Measurements from ENCODE around the gene SSH3.

The SSH3 gene

DNA sequence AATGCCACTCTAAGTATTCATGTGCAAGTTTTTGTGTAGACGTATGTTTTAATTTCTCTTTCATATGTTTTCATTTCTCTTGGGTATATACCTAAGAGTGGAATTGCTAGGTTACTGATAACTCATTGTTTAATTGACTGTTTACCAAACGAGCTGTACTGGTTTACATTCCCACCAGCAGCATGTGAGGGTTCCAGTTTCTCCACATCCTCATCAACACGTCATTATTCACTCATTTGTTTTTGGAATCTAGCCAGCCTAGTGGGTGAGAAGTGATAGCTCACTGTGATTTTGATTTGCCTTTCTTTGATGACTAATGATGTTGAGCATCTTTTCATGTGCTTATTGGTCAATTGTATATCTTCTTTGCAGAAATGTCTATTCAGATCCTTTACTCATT, 10.2 kb upstream of the SSH3 start:
- DNase-seq (ENCODE audit: low read depth): no peak

DNA sequence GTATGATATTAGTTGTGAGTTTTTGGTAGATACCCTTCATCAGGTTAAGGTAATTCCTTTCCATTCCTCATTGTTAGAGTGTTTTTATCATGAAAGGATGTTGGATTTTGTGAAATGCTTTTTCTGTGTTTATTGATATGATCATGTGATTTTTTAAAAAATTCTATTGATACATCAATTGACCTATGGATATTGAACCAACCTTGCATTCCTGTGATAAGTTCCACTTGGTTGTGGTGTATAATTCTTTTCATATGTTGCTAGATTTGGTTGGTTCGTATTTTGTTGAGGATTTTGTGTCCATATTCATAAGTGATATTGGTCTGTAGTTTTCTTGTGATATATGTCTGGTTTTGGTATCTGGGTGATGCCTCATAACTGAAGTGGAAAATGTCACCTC, 7.5 kb upstream of the SSH3 start:
- no peak for DNase-seq (ENCODE audit: low read depth)

DNA sequence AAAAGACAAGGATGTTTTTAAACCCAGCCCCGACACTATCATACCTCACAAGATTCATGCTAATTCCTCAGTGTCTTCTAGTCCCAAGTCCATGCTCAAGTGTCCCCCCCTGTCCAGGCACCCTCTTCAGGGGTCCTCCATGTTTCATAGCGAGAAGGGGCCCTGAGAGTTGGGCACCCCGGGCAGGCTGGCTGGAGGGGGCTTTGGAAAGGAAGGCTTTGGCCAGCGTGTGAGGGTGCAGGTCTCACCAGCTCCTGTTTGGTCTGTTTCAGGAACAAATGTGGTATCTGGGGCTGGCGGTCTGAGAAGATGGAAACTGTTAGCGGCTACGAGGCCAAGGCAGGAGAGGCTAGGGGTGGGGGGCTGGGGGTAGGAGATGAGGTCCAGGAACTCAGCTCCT, 4.5 kb upstream of the SSH3 start:
- DNase-seq (ENCODE audit: low read depth): no peak

DNA sequence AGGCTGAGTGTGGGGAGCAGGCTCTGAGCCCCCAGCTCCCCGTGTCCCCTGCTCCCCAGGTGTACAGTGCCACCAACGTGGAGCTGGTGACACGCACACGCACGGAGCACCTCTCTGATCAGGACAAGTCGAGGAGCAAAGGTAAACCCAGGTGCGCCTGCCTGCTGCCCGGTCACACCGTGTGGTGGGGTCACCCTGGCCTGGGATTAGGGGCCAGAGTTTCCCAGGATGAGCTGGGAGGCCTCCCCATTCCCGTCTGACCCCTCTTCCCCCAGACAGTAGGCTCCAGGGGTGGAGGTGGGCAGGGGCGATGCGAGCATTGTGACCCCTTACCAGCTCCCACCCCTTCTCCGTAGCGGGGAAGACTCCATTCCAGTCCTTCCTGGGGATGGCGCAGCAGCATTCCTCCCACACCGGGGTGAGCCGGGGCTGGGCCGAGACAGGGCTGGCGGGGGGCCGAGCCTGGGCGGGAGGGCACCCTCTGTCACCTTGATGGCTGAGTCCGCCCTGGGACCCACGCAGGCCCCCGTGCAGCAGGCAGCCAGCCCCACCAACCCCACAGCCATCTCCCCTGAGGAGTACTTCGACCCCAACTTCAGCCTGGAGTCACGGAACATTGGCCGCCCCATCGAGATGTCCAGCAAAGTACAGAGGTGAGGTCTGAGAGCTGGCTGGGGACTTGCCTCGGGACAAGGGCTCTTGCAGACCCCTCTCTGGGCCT, 3.7 kb upstream of the SSH3 start:
- no peak for DNase-seq (ENCODE audit: low read depth)

DNA sequence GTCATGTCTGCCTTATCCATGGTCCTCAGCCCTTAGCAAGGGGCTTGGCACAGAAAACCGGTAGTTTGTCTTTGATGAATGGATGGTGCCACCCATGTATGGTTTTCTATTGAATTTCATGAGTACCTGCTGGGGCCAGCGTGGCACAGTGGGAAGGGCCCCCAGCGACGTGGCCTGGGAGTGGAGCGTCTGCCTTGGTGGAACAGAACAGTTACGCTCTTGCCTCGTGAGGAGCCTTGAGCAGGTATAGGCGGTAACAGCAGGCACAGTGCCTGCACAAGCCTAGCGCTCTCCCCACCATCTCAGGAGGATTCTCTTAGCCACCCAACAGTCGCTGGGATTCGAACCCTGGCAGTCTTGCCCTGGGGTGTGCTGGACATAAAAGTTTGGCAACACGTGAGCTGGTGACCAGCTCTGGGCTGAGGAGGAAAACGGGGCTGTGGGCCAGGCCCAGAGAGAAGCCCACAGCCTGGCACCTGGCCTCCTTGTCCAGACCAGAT, 3.0 kb upstream of the SSH3 start:
- no peak for DNase-seq (ENCODE audit: low read depth)

DNA sequence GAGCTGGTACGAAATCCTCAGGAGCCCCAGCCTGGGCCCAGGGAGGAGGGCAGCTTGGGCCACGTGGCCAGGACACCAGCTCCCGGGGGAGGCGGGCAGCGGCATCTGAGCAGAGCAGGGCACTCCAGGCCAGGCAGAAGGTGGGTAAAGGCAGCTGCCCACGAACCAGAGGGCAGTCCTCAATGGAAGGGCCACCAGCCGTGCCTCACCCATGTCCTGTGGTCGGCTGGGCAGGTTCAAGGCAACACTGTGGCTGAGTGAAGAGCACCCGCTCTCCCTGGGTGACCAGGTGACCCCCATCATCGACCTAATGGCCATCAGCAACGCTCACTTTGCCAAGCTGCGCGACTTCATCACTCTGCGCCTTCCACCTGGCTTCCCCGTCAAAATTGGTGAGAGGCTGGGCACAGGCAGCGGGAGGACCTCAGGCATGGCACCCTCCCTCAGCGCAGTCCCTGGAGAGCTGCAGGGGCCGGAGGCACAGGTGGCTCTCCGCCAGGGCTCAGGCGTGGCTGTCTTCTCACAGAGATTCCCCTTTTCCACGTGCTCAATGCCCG, 2.5 kb upstream of the SSH3 start:
- DNase-seq (ENCODE audit: low read depth): no peak

DNA sequence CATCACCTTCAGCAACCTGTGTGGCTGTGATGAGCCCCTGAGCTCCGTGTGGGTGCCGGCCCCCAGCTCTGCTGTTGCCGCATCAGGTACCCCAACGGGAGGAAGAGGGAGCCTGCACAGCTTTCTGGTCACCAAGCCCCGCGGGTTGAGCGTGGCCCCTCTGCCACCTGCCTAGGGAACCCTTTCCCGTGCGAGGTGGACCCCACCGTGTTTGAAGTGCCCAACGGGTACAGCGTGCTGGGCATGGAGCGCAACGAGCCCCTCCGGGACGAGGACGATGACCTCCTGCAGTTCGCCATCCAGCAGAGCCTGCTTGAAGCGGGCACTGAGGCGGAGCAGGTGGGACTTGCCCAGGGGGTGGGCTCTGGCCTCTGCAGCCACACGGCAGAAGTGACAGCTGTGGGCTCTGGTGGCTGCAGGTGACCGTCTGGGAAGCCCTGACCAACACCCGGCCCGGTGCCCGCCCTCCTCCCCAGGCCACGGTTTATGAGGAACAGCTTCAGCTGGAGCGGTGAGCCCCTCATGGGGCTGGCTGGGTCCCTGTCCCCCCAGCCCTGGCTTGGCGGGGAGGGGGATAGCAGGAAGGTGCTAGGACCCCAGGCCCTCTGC, 1.9 kb upstream of the SSH3 start:
- DNase-seq (ENCODE audit: low read depth): no peak

DNA sequence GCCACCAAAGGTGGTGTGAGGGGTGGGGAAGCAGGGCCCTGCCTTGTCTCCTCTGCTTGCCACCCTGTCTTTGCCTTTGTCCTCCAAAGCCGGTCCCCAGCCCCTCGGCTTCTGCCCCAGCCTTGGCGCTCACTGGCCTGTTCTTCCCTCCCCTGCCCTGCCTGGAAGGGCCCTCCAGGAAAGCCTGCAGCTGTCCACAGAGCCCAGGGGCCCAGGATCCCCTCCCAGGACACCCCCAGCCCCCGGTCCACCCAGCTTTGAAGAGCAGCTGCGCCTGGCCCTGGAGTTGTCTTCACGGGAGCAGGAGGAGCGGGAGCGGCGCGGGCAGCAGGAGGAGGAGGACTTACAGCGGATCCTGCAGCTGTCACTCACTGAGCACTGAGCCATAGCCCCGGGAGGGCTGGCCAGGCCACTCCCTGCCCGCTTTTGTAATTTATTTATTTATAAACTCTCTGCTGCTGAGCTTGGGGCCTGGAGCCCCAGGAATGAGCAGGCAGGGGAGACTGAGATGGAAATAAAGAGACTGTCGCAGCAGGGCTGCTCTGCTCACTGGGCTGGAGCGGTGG, 1.3 kb upstream of the SSH3 start:
- DNase-seq (ENCODE audit: low read depth): no peak

DNA sequence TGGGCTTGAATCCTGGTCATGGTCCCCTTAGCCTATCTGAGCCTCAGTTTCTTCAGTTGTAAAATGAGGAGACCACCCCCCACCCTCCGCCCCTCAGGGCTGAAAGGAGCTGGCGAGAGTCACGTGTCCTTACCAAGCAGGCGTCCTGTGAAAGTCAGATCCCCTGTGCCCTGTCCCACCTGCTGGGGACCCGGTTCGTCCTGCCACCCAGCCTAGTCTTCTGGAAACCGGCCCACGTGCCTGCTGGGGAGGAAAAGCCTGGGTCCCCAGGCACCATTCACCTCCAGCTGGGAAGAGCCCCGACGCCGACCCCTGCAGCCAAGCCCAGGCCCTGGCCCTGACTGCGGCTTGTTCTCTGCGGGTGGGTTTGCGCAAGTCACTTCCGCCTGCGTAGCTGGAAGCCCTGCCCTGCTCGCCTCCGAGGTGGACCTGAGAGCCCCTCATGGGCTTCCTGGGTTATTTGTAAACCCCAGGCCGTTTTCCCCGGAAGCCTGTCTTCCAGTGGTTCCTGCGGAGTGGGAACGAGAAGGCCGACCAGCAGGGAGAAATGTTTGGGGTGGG, 679 bp upstream of the SSH3 start:
- DNase-seq (ENCODE audit: low read depth): no peak

DNA sequence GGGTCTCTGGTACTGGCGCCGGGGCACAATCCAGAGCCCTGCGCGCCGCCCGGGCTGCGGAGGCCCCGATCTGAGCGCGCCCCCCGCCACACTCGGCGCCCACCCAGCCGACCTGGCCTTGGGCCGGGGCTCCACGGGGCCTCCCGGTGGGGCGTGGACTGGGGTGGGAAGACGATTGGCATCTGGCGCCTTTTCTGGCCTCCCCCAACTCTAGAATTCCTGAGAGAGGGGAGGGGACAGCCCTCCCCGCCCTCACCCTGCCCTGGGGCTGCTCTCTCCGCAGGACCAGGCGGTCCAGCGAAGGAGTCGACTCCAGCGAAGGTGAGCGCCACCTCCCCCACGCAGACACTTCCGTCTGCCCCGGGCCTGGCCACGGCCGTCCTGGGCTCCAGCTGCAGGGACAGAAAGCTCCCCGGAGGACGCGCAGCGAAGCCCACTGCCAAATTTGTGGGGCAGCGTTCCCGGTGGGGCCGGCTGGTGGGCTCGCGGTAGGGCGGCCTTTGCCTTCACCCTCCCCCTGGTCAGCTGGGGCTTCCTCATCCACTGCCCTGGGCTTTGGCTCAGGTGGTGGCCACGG, 593 bp downstream of the SSH3 start:
- DNase-seq (ENCODE audit: low read depth): no peak

DNA sequence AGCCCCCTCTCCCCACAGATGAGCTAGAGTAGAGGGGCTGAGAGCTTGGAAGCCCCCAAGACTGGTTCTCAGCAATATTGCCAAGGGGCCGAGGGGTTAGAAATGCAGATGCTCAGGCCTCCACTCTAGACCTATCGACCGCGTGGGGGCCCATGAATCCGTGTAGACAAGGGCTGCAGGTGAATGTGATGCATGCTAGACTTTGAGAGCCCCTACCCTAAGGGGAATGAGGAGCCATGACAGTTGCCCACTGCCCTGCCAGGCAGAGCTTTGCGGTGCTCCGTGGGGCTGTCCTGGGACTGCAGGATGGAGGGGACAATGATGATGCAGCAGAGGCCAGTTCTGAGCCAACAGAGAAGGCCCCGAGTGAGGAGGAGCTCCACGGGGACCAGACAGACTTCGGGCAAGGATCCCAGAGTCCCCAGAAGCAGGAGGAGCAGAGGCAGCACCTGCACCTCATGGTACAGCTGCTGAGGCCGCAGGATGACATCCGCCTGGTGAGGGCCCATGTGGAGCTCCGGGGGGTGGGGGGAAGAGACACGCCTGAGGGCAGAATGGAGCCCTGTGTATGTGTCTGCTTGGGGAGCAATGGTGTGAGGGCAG, 1.3 kb downstream of the SSH3 start:
- no peak for DNase-seq (ENCODE audit: low read depth)

DNA sequence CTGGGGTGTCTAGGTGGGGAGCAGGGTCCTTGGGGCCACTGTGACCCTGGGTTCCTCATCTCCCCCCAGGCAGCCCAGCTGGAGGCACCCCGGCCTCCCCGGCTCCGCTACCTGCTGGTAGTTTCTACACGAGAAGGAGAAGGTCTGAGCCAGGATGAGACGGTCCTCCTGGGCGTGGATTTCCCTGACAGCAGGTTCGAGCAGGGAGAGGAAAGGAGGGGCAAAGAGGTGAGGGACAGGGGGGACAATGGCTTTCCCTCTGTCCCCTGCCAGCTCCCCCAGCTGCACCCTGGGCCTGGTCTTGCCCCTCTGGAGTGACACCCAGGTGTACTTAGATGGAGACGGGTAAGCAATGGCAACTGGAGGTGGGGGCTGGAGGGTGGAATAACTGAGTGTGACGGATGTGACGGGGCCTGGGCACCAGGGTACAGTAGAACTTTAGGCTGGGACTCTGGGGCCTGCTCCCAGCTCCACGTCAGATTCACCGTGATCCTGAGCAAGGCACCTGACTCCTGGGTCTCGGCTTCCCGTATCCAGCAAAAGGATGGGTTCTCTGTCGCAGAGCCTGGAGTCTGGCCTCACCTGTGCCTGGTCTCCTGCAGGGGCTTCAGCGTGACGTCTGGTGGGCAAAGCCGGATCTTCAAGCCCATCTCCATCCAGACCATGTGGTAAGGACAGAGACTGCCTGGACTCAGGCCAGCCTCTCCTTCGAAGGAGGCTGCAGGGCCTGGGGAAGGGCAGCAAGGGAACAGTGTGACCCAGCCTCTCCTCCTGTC, 3.6 kb downstream of the SSH3 start:
- DNase-seq (ENCODE audit: low read depth): no peak

DNA sequence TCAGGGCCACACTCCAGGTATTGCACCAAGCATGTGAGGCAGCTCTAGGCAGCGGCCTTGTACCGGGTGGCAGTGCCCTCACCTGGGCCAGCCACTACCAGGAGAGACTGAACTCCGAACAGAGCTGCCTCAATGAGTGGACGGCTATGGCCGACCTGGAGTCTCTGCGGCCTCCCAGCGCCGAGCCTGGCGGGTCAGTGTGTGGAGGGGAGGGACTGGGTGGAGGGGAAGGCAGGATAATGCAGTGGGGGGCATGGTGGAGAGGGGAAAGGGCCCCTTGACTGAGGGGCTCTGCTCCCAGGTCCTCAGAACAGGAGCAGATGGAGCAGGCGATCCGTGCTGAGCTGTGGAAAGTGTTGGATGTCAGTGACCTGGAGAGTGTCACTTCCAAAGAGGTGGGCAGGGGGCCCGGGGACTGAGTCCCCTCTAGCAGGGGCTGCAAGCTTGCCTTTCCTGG, 4.2 kb downstream of the SSH3 start:
- no peak for DNase-seq (ENCODE audit: low read depth)

DNA sequence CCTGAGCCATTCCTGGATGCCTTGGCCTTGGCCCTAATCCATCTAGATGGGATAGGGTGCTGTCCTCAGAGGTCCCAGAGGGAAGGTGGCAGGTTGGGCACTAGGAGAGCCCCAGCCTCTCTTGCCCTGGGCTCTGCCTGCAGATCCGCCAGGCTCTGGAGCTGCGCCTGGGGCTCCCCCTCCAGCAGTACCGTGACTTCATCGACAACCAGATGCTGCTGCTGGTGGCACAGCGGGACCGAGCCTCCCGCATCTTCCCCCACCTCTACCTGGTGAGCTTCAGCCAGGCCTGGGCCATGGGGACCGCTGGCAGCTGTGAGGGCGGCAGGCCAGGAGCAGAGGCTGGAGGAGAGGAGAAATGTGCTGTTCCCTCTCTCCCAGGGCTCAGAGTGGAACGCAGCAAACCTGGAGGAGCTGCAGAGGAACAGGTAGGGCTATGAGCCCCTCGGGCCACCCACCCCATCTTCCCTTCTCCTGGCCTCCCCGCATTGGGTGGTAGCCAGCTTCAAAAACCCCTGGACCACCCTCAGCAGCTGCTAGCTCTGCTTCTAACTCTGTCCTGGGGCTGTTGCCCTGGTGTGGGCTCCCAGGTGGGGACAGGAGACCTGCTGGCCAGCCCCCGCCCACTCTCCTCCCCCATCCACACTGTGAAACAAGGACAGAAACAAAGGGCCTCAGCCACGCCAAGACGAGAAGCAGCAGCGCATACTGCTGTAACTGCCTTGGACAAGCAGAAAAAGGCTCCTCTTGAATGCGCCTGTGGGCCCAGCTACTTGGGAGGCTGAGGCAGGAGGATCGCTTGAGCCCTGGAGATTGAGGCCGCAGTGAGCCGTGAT, 4.9 kb downstream of the SSH3 start:
- DNase-seq (ENCODE audit: low read depth): no peak

DNA sequence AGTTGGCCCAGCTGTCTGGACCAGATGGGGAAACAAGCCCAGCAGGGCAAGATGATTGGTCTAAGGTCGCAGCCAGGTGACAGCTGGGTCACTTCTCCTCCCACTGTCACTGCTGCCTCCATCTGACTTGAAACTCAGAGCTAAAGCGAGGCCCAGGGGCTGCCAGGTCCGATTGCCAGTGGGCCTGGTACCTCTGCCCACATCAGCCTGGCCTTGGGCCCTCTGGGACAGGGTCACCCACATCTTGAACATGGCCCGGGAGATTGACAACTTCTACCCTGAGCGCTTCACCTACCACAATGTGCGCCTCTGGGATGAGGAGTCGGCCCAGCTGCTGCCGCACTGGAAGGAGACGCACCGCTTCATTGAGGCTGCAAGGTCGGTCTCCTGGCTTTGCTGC, 5.8 kb downstream of the SSH3 start:
- no peak for DNase-seq (ENCODE audit: low read depth)

DNA sequence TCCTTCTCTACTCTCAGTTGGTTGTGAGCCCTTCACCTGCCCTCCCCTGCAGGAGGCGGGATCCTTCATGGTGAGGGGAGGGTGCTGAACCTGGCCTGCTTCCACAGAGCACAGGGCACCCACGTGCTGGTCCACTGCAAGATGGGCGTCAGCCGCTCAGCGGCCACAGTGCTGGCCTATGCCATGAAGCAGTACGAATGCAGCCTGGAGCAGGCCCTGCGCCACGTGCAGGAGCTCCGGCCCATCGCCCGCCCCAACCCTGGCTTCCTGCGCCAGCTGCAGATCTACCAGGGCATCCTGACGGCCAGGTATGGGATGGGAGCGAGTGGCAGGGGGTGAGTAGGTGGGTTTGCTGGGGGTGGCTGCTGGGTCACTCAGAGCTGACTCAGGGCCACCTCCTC, 6.3 kb downstream of the SSH3 start:
- no peak for DNase-seq (ENCODE audit: low read depth)

DNA sequence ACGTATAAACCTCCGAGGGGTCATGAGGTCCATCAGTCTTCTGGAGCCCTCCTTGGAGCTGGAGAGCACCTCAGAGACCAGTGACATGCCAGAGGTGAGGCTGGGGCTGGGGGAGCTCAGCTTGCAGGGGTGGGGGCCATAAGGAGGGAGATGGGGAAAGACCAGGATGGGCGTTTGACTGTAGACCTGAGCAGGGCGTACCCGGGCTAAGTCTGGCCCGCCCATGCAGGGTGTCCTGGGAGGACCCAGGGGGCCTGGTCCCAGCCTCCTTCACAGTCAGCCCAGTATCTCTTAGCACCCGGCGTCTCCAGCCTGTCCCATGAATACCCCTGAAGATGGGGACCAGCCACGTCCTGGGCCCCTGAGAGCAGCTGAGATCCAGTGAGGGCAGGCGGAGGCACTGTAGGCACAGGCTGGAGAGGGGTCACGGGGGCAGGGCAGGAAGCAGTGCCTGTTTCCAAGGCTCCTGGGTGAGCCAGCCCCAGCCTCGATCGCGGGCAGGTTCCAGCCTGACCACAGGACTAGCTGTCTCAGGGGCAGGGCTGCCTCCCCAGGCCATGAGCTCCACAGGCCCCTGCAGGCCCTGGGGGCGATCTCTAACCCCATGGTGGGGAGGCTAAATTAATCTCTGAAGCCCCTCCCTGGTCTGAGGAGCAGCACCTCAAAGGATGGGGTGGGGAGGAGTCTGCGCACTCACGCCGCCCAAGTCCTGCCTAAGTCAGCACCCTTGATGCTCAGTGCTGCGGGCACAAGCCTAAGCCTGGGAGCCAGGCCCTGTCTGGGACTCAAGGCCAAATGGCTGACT, 7.1 kb downstream of the SSH3 start:
- DNase-seq (ENCODE audit: low read depth): no peak

DNA sequence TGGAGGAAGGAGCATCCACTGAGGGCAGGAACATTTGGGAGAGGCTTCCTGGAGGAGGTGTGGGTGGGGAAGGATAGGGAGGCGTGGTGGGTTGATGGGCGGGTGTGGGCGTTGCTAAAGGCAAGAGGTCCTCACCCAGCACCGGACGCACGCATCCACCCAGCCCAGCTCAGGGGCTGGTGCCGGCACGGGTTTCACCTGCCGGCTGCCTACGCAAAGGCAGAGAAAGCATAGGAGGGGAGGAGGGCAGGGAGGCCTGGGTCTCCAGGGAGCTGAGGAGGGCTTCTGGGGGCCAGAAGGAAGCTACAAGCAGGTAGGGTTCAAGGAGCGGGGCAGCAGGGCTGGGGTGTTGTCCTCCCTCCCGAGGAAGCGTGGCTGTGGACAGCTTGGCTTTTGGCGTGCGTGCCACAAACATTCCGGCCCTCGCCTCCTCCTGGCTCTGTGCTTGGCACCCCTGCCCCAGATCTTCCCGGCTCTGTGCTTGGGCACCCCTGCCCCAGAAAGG, 7.8 kb downstream of the SSH3 start:
- no peak for DNase-seq (ENCODE audit: low read depth)

DNA sequence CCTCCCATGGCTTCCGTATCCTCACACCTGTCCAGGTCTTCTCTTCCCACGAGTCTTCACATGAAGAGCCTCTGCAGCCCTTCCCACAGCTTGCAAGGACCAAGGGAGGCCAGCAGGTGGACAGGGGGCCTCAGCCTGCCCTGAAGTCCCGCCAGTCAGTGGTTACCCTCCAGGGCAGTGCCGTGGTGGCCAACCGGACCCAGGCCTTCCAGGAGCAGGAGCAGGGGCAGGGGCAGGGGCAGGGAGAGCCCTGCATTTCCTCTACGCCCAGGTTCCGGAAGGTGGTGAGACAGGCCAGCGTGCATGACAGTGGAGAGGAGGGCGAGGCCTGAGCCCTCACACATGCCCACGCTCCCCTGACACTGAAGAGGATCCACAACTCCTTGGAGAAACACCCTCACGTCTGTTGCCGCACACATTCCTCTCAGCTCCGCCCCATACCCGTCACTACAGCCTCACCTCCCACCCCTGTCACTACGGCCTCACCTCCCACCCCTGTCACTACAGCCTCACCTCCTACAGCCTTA, 8.3 kb downstream of the SSH3 start:
- no peak for DNase-seq (ENCODE audit: low read depth)
